Thoracic aorta (tissue), 2 donors: ENCODE measurements around the gene ARHGEF6. TPM values are rescaled to one million over a fixed set of nuclear protein-coding genes. Genes with fewer than 3 reads are reported as not detected.

Source experiments
- ATAC-seq: fragments of 150-250 bp; one replicate; pipeline ENCODE4 v1.8.0; 2017; ENCODE audit warnings: low read depth; ENCODE audit not compliant: insufficient number of reproducible peaks, low FRiP score
- DNase-seq: peaks from one replicate; pipeline ENCODE4 v3.0.0-alpha.2; 2020; ENCODE audit warnings: low spot score
- H3K27ac ChIP-seq, 2 donors: fragments of 200-600 bp; sonication (generic); 1 replicate in 1 of 2; 2 replicates in 1 of 2; pipeline ENCODE4 v1.5.1; 2016; ENCODE audit warnings: mild to moderate bottlenecking in 2 of 2, moderate library complexity in 2 of 2
- H3K27me3 ChIP-seq: fragments of 200-600 bp; sonication (generic); replicated peaks from 2 replicates; pipeline ENCODE4 v1.6.0; 2016; ENCODE audit warnings: mild to moderate bottlenecking; ENCODE audit not compliant: insufficient read depth
- H3K36me3 ChIP-seq: fragments of 200-600 bp; sonication (generic); one replicate; pipeline ENCODE4 v1.5.1; 2016
- H3K4me1 ChIP-seq, 2 donors: fragments of 200-600 bp; sonication (generic); 1 replicate in 1 of 2; 2 replicates in 1 of 2; pipeline versions ENCODE4 v1.5.1 to v1.6.0; 2016; ENCODE audit warnings: low read depth in 2 of 2, mild to moderate bottlenecking in 1 of 2; ENCODE audit not compliant: control insufficient read depth in 1 of 2
- H3K4me3 ChIP-seq: fragments of 200-600 bp; sonication (generic); 2 replicates; pipeline ENCODE4 v1.5.1; 2016; ENCODE audit warnings: mild to moderate bottlenecking
- H3K9me3 ChIP-seq: fragments of 200-600 bp; sonication (generic); 2 replicates; pipeline ENCODE4 v1.5.1; 2016
- CTCF ChIP-seq: fragments of 200-600 bp; sonication (generic); IDR thresholded peaks from one replicate; pipeline ENCODE4 v1.5.1; 2019; ENCODE audit warnings: antibody characterized with exemption
- total RNA-seq, 2 donors: library from RNA; depleted of rRNA; stranded (reverse); fragments of >200 nt; gene quantifications; one replicate each; pipeline versions ENCODE4 v1.1.0 to v1.2.3, GENCODE V29; 2016

The ARHGEF6 gene
- total RNA-seq, 2 donors from 2014 or later, result 25.7 to 34.8 TPM

GRCh38 chrX:136759968-136760367 lies 20.8 kb downstream of the ARHGEF6 start:
- no peaks in the 10 kb centered on the region for H3K9me3 ChIP-seq
- DNase-seq, result no peak
- H3K4me1 ChIP-seq, result peaks cover 5 to 16% of the 10 kb centered on the region in 2 donors
- peak overlapping the region in 1 of 2 donors; percentile 41 for H3K27ac ChIP-seq
- no peak for TF ChIP-seq CTCF
- no peaks in the 10 kb centered on the region for H3K27me3 ChIP-seq
- no peaks in the 10 kb centered on the region for H3K36me3 ChIP-seq
- ATAC-seq, result no peak
- H3K4me3 ChIP-seq, result no peak overlapping the region

- Histone ChIP-seq H3K9me3 (no peaks in the 10 kb centered on the region), H3K4me1 (peaks cover 0 to 19% of the 10 kb centered on the region in 2 donors), H3K36me3 (no peaks in the 10 kb centered on the region), H3K27me3 (no peaks in the 10 kb centered on the region), H3K4me3 (no peak overlapping the region), H3K27ac (no peak overlapping the region)
- ATAC-seq, result no peak
- no peak for TF ChIP-seq CTCF
- no peak for DNase-seq
Observed at GRCh38 chrX:136755411-136755810, 25.3 kb downstream of the ARHGEF6 start.

GRCh38 chrX:136754651-136755050 lies 26.1 kb downstream of the ARHGEF6 start:
- ATAC-seq (no peak), DNase-seq (no peak)

GRCh38 chrX:136752796-136753195 lies 27.9 kb downstream of the ARHGEF6 start:
- no peak for TF ChIP-seq CTCF
- Histone ChIP-seq H3K9me3 (no peaks in the 10 kb centered on the region), H3K4me3 (no peak overlapping the region), H3K36me3 (no peaks in the 10 kb centered on the region), H3K4me1 (peaks cover 0 to 11% of the 10 kb centered on the region in 2 donors), H3K27me3 (no peaks in the 10 kb centered on the region), H3K27ac (peak overlapping the region in 1 of 2 donors; percentile 21)
- DNase-seq (no peak), ATAC-seq (no peak)

More at GRCh38 chrX:136754651-136755050, 26.1 kb downstream of the ARHGEF6 start:
- no peak for TF ChIP-seq CTCF
- Histone ChIP-seq H3K9me3 (no peaks in the 10 kb centered on the region), H3K27me3 (no peaks in the 10 kb centered on the region), H3K4me3 (no peak overlapping the region), H3K4me1 (peaks cover 0 to 12% of the 10 kb centered on the region in 2 donors), H3K27ac (no peak overlapping the region), H3K36me3 (no peaks in the 10 kb centered on the region)

GRCh38 chrX:136752346-136752745 lies 28.4 kb downstream of the ARHGEF6 start:
- Histone ChIP-seq H3K36me3 (no peaks in the 10 kb centered on the region), H3K9me3 (no peaks in the 10 kb centered on the region), H3K27ac (no peak overlapping the region), H3K27me3 (no peaks in the 10 kb centered on the region), H3K4me1 (peaks cover 0 to 11% of the 10 kb centered on the region in 2 donors), H3K4me3 (no peak overlapping the region)
- TF ChIP-seq CTCF, result no peak
- DNase-seq (no peak), ATAC-seq (no peak)
